Transverse colon (tissue), 4 donors: Measurements from ENCODE around the gene DOCK8. TPM values are rescaled to one million over a fixed set of nuclear protein-coding genes. Genes with fewer than 3 reads are reported as not detected.
A peak's percentile ranks its signal among the peaks of the same experiment; 100 is the strongest.

Source experiments
- DNase-seq: peaks from one replicate; pipeline ENCODE4 v3.0.0-alpha.2; 2019
- H3K27ac ChIP-seq, 4 donors: fragments of 200-600 bp; sonication (generic); 2 replicates each; pipeline ENCODE4 v1.5.1; 2016 to 2018; ENCODE audit warnings: inconsistent platforms in 4 of 4
- H3K27me3 ChIP-seq: fragments of 200-600 bp; sonication (generic); 2 replicates; pipeline ENCODE4 v1.5.1; 2017; ENCODE audit warnings: inconsistent platforms
- H3K36me3 ChIP-seq, 4 donors: fragments of 200-600 bp; sonication (generic); 2 replicates each; pipeline ENCODE4 v1.5.1; 2017 to 2019; ENCODE audit warnings: inconsistent platforms in 4 of 4
- H3K4me1 ChIP-seq, 4 donors: fragments of 200-600 bp; sonication (generic); 2 replicates each; pipeline ENCODE4 v1.5.1; 2017 to 2020; ENCODE audit warnings: inconsistent platforms in 4 of 4
- H3K4me3 ChIP-seq, 4 donors: fragments of 200-600 bp; sonication (generic); 1 replicate in 1 of 4; 2 replicates in 3 of 4; pipeline versions ENCODE4 v1.5.1 to v1.6.1; 2017 to 2019; ENCODE audit warnings: inconsistent platforms in 4 of 4
- H3K9me3 ChIP-seq, 2 donors: fragments of 200-600 bp; sonication (generic); 2 replicates each; pipeline ENCODE4 v1.5.1; 2017 to 2019; ENCODE audit warnings: inconsistent platforms in 2 of 2
- CTCF ChIP-seq, 5 experiments: fragments of 200-600 bp in 3 of 5; fragments of 450-650 bp in 2 of 5; sonication (generic) in 3 of 5; IDR thresholded peaks; 1 replicate in 2 of 5; 2 replicates in 3 of 5; pipeline ENCODE4 v1.5.1; 2016 to 2017; ENCODE audit warnings: antibody characterized with exemption in 5 of 5, inconsistent platforms in 3 of 5, mild to moderate bottlenecking in 2 of 5, moderate library complexity in 1 of 5
- EP300 ChIP-seq: sonication (generic); formaldehyde crosslinking; IDR thresholded peaks from one replicate; pipeline ENCODE4 v1.6.1; 2017; ENCODE audit warnings: antibody characterized with exemption, low read depth
- POLR2A ChIP-seq: fragments of 450-650 bp; IDR thresholded peaks from one replicate; pipeline ENCODE4 v1.6.1; 2016; ENCODE audit warnings: antibody characterized with exemption, mild to moderate bottlenecking, moderate library complexity
- POLR2AphosphoS5 ChIP-seq, 3 donors: sonication (generic); formaldehyde crosslinking; IDR thresholded peaks; one replicate each; pipeline ENCODE4 v1.6.1; 2016; ENCODE audit warnings: antibody characterized with exemption in 3 of 3
- WGBS, 2 donors: methylation state at CpG; one replicate each; pipeline ENCODE4 v1.1.5; 2018; ENCODE audit warnings: low coverage in 1 of 2; 5-methylcytosine and 5-hydroxymethylcytosine counted together
- in situ Hi-C, 4 donors: fragments of 200-750 bp; cut with MboI; loops; one replicate each; pipeline versions ENCODE4 v1.15.0 to v1.15.1; 2017; ENCODE audit warnings: low sequenced_read_pairs in 3 of 4, low pct_ligation_motif_present in 1 of 4, low pct_unique_long_range_greater_than_20kb in 1 of 4
- intact Hi-C: fragments of 100-400 bp; cut with DNase I; formaldehyde crosslinking; loops from one replicate; pipeline ENCODE4 v1.15.1; 2023; ENCODE audit warnings: low total_unique reads
- total RNA-seq, 4 donors: library from RNA; depleted of rRNA; stranded (reverse); fragments of >200 nt; gene quantifications; one replicate each; pipeline ENCODE4 v1.1.0, GENCODE V29; 2016

DOCK8 gene
- total RNA-seq, 4 donors from 2014 or later: 11.2 to 59.5 (median 14.7) TPM

DNA sequence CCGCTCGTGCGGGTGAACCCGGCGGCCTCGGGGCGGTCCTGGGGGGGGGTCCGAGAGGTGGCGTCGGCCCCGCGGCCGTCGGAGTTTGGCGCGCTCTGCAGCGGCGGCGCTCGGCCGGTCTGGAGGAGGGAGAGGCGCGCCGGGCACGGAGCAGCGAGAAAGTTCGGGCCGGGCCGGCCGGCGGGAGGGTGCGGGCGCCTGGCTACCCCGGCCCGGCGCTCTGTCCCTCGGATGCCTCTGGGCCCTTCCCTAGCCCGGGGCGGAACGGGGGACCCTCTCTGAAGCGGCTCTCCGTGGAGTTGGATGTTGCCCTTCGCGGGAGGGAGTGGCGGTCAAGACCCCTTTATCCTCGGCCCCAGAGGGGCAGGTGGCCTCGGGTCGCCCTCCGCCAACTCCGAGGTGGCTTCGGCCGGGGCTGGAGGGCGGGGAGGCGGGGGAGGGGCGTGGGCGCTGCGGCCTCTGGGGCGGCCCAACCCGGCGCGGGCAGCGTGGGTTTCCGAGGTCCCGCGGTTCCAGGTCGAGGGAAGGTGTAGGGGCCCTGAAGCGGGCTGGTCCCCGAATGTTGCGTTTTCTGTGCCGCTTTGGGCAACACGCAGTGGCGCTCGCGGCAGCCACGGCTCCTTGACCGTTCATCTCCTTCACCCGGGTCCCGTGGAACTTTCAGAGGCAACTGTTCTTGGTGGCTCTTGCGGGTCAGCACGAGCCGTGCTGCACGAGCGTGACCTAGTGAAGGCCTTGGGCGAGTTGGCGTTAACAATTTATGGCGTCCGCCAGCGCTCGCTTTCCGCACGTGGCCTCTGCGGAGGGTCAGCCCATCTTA, 290.5 kb downstream of the DOCK8 start:
- 1% methylated on average over 85 of the region's 92 CpGs; no CpG with 5 or more reads in 1 of the 2 donors for WGBS, 2 donors
- Histone ChIP-seq H3K4me3 (peak overlapping the region; percentile 58 to 70 (median 64)), H3K36me3 (no peaks in the 10 kb centered on the region), H3K9me3 (no peaks in the 10 kb centered on the region), H3K4me1 (peaks cover 0 to 27% (median 24%) of the 10 kb centered on the region in 4 donors), H3K27ac (peak overlapping the region; percentile 85 to 95 (median 87)), H3K27me3 (no peaks in the 10 kb centered on the region)
- in situ Hi-C loops: no loop called here
- DNase-seq: peak; percentile 37
- no peak for TF ChIP-seq EP300
- TF ChIP-seq POLR2AphosphoS5 (IDR thresholded peaks at IDR 0.05): peak in 1 of 3 donors; percentile 7
- TF ChIP-seq CTCF (IDR thresholded peaks at IDR 0.05): peak in 1 of 5 experiments; percentile 14
- TF ChIP-seq POLR2A: no peak
- intact Hi-C loops: no loop called here

GRCh38 chr9:505741-506059, 291.0 kb downstream of the DOCK8 start:
- Histone ChIP-seq H3K4me3 (peak overlapping the region in 3 of 4 donors; percentile 58 to 70 (median 65)), H3K9me3 (no peaks in the 10 kb centered on the region), H3K27me3 (no peaks in the 10 kb centered on the region), H3K4me1 (peaks cover 0 to 27% (median 24%) of the 10 kb centered on the region in 4 donors), H3K36me3 (no peaks in the 10 kb centered on the region), H3K27ac (peak overlapping the region; percentile 85 to 95 (median 87))
- intact Hi-C loops (no loop called here), in situ Hi-C loops (no loop called here)
- no peak for DNase-seq
- WGBS, 2 donors: 16 to 26% methylated on average over 5 of the region's 5 CpGs
- TF ChIP-seq CTCF (IDR thresholded peaks at IDR 0.05) (no peak), POLR2AphosphoS5 (IDR thresholded peaks at IDR 0.05) (no peak), EP300 (no peak), POLR2A (no peak)

- intact Hi-C loops: no loop called here
- Histone ChIP-seq H3K4me1 (peaks cover 0 to 27% (median 26%) of the 10 kb centered on the region in 4 donors), H3K4me3 (peak overlapping the region in 2 of 4 donors; percentile 65 to 70), H3K27me3 (no peaks in the 10 kb centered on the region), H3K9me3 (no peaks in the 10 kb centered on the region), H3K36me3 (no peaks in the 10 kb centered on the region), H3K27ac (peak overlapping the region in 2 of 4 donors; percentile 86 to 95)
- DNase-seq: no peak
- no peak for TF ChIP-seq POLR2A
- TF ChIP-seq EP300: no peak
- no peak for TF ChIP-seq CTCF (IDR thresholded peaks at IDR 0.05)
- no peak for TF ChIP-seq POLR2AphosphoS5 (IDR thresholded peaks at IDR 0.05)
- in situ Hi-C loops: no loop called here
- WGBS, 2 donors: 33 to 65% methylated on average over 5 to 7 of the region's 7 CpGs
Measured at GRCh38 chr9:506281-506680, 291.6 kb downstream of the DOCK8 start.

DNA sequence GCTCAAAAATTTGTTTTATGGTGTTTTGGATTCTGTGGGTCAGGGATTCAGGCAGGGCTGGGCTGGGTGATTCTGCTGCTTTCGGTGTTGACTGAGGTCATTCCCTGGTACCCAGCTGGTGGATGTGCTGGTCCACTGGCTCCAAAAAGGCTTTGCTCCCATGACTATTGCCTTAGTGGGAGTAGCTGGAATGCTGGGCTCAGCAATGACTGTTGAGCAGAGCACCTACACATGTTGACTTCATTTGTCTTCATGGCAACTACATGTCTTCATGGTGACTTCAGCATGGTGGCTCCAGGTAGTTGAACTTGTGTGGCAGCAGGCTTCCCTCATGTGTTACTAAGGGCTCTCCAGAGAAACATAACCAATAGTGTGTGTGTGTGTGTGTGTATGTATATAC, 297.2 kb downstream of the DOCK8 start:
- in situ Hi-C loops (no loop called here), intact Hi-C loops (no loop called here)
- no peak overlapping the region for H3K4me3 ChIP-seq
- H3K27ac ChIP-seq: peak overlapping the region; percentile 18 to 53 (median 26)
- TF ChIP-seq CTCF (IDR thresholded peaks at IDR 0.05): no peak
- DNase-seq: no peak
- H3K27me3 ChIP-seq: no peaks in the 10 kb centered on the region
- H3K4me1 ChIP-seq: peaks cover 0 to 19% (median 8%) of the 10 kb centered on the region in 4 donors
- H3K9me3 ChIP-seq: no peaks in the 10 kb centered on the region
- H3K36me3 ChIP-seq: no peaks in the 10 kb centered on the region
- WGBS, 2 donors: 33 to 100% methylated on average over 1 of the region's 1 CpG
